Activated naive CD4-positive, alpha-beta T cell treated with anti-CD3 and anti-CD28 coated beads, Interleukin-2, amount 50 U/mL, for 24 hours (primary cell): ENCODE measurements around the gene STAT4.

ENCODE experiments used
- H3K27ac Mint-ChIP-seq: one replicate; pipeline ENCODE4 v1.8.0; 2021; ENCODE audit warnings: mild to moderate bottlenecking, mixed read lengths
- H3K27me3 Mint-ChIP-seq: one replicate; pipeline ENCODE4 v1.8.0; 2021; ENCODE audit warnings: mixed read lengths
- H3K36me3 Mint-ChIP-seq: one replicate; pipeline ENCODE4 v1.8.0; 2021; ENCODE audit warnings: mixed read lengths
- H3K4me1 Mint-ChIP-seq: one replicate; pipeline ENCODE4 v1.8.0; 2021; ENCODE audit warnings: mixed read lengths
- H3K4me3 Mint-ChIP-seq: one replicate; pipeline ENCODE4 v1.8.0; 2021; ENCODE audit warnings: mild to moderate bottlenecking, mixed read lengths
- H3K9me3 Mint-ChIP-seq: one replicate; pipeline ENCODE4 v1.8.0; 2021; ENCODE audit warnings: mixed read lengths

The STAT4 gene

DNA sequence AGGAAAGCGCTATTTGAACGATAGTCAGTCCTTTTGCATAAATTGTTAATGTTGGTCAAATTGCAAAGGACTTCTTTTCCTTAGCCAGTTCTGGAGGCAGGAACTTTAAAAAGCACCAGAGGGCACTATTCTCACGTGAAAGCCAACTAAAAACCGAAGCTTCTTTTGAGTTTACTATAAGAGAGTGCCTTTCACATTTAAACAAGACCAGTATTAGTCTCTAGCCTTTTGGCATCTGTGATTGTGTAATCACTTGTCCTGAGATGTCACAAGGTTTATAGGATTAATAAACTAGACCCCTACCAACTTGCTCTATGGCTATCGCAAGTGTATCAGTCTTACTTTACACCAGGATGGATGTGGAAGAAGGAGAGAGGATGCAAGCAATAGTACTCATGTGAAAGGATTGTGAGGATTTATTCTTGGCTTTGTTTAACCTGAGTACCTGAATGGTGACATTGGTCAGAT, 14.4 kb upstream of the STAT4 start:
- Mint-ChIP-seq H3K27ac (peak overlapping the region; percentile 66), H3K9me3 (no peaks in the 10 kb centered on the region), H3K27me3 (no peaks in the 10 kb centered on the region), H3K36me3 (no peaks in the 10 kb centered on the region), H3K4me1 (peaks cover 27% of the 10 kb centered on the region), H3K4me3 (no peak overlapping the region)

DNA sequence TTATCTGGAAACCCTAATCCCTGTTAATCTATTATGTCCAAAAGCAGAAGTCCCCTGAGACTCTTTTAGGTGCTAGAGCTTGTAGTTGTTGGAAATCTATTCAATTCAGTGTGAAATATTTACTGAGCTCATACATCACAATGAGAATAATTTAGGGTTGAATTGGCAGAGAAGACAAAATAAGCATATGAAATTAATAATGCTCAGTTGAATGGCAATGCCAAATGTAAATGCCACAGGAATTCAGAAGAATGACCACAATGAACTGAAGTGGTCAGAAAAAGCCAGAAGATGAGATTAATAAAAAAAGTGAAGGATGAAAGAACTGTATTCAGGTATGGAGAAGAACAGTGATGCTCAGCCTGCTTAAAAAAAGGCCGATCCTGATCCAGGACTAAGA, 8.0 kb upstream of the STAT4 start:
- Mint-ChIP-seq H3K27me3 (no peaks in the 10 kb centered on the region), H3K36me3 (no peaks in the 10 kb centered on the region), H3K4me1 (peaks cover 16% of the 10 kb centered on the region), H3K27ac (no peak overlapping the region), H3K9me3 (no peaks in the 10 kb centered on the region), H3K4me3 (no peak overlapping the region)

- H3K27ac Mint-ChIP-seq = no peak overlapping the region
- no peaks in the 10 kb centered on the region for H3K27me3 Mint-ChIP-seq
- no peaks in the 10 kb centered on the region for H3K36me3 Mint-ChIP-seq
- peaks cover 17% of the 10 kb centered on the region for H3K4me1 Mint-ChIP-seq
- H3K4me3 Mint-ChIP-seq = no peak overlapping the region
- no peaks in the 10 kb centered on the region for H3K9me3 Mint-ChIP-seq
These were observed 7.4 kb upstream of the STAT4 start for GRCh38 chr2:191158193-191158592.

DNA sequence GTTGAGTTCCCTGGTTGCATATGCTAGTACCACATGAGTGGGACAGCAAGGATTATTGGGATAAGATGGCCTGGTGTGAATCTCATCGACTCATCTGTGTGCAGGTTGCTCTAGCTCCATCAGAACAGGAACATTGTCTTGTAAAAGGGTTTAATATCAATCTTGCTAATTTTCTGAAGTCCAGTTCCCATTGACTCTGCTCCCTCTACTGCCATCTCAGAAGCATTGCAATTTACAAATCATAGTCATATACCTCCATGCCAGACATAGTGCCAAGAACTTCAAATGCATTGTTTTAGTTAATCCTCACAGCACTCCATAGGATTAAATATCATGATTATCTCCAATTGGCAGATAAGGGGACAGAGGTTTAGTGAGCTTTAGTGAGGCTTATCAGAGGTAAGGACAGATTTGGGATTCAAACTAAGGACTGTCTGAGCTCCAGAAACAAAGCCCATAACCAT, 4.8 kb upstream of the STAT4 start:
- Mint-ChIP-seq H3K27me3 (no peaks in the 10 kb centered on the region), H3K36me3 (no peaks in the 10 kb centered on the region), H3K9me3 (no peaks in the 10 kb centered on the region), H3K4me3 (no peak overlapping the region), H3K4me1 (peaks cover 40% of the 10 kb centered on the region), H3K27ac (peak overlapping the region; percentile 3)

GRCh38 chr2:191153716-191154115, 2.9 kb upstream of the STAT4 start:
- Mint-ChIP-seq H3K9me3 (no peaks in the 10 kb centered on the region), H3K4me1 (peaks cover 43% of the 10 kb centered on the region), H3K36me3 (peaks cover 4% of the 10 kb centered on the region), H3K4me3 (no peak overlapping the region), H3K27ac (no peak overlapping the region), H3K27me3 (no peaks in the 10 kb centered on the region)

DNA sequence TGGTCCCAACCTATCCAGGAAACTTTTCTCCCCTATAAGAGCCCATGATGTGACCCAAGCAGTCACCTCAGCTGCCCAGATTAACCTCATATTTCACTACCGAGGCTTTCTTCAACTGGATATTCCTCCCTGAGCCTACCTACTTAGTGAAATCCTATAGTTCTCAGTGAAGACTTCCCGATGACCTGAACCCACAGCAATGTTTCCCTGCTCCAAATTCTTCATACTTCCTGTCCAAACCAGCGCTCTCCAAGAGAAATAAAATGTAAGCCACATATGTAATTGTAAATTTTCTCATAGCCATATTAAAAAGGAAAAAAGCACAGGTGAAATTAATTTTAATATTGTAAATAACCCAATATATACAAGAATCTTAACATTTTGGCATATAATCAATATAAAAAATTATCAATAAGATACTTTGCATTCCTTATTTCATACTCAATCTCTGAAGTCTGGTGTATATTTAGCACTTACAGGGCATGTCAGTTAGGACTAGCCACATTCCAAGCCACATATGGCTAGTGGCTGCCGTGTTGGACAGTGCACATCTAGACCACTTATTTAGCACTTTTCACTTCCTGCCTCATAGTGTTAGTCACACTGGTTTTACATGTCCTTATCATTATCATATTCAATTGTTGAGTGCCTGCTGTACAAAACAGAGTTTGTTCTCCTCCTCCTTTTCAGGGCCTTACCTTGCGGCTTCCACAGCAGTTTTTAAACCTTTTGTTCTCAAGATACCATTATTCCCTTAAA, 1.9 kb upstream of the STAT4 start:
- H3K27ac Mint-ChIP-seq = peak overlapping the region; percentile 99
- no peaks in the 10 kb centered on the region for H3K9me3 Mint-ChIP-seq
- no peaks in the 10 kb centered on the region for H3K27me3 Mint-ChIP-seq
- peaks cover 53% of the 10 kb centered on the region for H3K4me1 Mint-ChIP-seq
- no peak overlapping the region for H3K4me3 Mint-ChIP-seq
- H3K36me3 Mint-ChIP-seq = peaks cover 9% of the 10 kb centered on the region

DNA sequence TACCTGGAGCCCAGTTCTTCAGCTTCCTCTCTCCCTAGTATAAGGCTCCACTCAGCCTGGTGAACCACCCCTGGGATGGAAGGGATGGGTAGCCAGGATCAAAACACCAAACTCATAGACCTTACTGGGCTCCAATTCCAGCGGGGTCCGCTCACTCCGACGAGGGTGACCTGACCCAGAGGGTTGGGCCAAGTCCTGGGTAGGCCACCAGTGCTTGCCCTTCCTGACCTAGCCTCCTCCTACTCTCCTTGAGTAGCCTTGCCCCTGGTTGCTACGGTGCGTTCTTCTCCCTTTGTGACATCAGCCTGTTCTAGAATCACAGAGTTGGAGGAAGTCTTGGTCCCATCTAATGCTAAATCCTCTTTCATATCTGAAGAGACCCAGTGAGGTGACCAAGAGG, 537 bp upstream of the STAT4 start:
- no peaks in the 10 kb centered on the region for H3K9me3 Mint-ChIP-seq
- H3K27ac Mint-ChIP-seq = peak overlapping the region; percentile 99
- H3K36me3 Mint-ChIP-seq = peaks cover 18% of the 10 kb centered on the region
- no peaks in the 10 kb centered on the region for H3K27me3 Mint-ChIP-seq
- peak overlapping the region; percentile 98 for H3K4me3 Mint-ChIP-seq
- peaks cover 65% of the 10 kb centered on the region for H3K4me1 Mint-ChIP-seq

- peak overlapping the region; percentile 98 for H3K4me3 Mint-ChIP-seq
- H3K9me3 Mint-ChIP-seq = no peaks in the 10 kb centered on the region
- H3K27me3 Mint-ChIP-seq = no peaks in the 10 kb centered on the region
- H3K4me1 Mint-ChIP-seq = peaks cover 69% of the 10 kb centered on the region
- H3K27ac Mint-ChIP-seq = peak overlapping the region; percentile 99
- H3K36me3 Mint-ChIP-seq = peaks cover 24% of the 10 kb centered on the region
These were observed 579 bp downstream of the STAT4 start for GRCh38 chr2:191150230-191150599.

GRCh38 chr2:191149391-191149790, 1.4 kb downstream of the STAT4 start:
- Mint-ChIP-seq H3K4me1 (peaks cover 68% of the 10 kb centered on the region), H3K9me3 (no peaks in the 10 kb centered on the region), H3K4me3 (peak overlapping the region; percentile 98), H3K27me3 (no peaks in the 10 kb centered on the region), H3K36me3 (peaks cover 27% of the 10 kb centered on the region), H3K27ac (peak overlapping the region; percentile 99)

DNA sequence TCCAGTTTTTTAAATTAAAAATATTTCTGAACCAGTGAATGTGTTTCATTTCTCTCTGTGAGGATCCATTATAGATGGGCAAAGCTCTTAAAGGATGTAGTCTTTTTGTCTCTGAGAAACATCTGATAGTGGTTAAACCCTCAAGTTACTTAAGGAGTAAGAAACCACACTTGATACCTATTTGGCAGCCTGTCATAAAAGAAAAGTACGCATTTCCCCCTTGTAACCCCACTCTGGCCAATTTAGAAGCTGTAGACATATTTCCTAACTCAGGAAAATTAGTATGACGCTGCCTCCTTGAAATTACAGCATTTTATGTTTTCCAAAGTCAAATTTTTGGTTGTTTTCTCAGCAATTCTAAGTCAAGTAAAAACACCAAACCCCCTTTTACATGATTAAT, 2.0 kb downstream of the STAT4 start:
- peak overlapping the region; percentile 98 for H3K4me3 Mint-ChIP-seq
- H3K36me3 Mint-ChIP-seq = peaks cover 33% of the 10 kb centered on the region
- peak overlapping the region; percentile 99 for H3K27ac Mint-ChIP-seq
- peaks cover 71% of the 10 kb centered on the region for H3K4me1 Mint-ChIP-seq
- H3K9me3 Mint-ChIP-seq = no peaks in the 10 kb centered on the region
- no peaks in the 10 kb centered on the region for H3K27me3 Mint-ChIP-seq

DNA sequence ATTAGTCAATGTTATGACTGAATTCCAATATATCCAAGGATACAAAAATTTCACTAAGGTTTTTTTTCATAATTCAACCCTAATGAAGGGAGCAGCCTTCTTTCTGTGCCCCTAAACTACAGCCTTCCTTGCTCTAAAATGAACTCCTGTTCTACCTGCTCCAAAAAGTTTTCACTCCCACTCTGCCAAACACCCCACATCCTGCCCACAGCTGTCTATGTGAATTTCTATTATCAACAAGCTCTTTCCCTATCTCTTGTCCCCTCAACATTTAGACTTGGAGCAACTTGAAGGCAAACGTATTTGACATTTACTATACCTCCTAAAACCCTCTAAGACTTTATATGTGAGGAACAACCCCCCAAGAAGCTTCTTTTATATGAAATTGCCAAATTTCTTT, 2.5 kb downstream of the STAT4 start:
- H3K9me3 Mint-ChIP-seq = no peaks in the 10 kb centered on the region
- peak overlapping the region; percentile 98 for H3K4me3 Mint-ChIP-seq
- H3K27me3 Mint-ChIP-seq = no peaks in the 10 kb centered on the region
- peaks cover 75% of the 10 kb centered on the region for H3K4me1 Mint-ChIP-seq
- peak overlapping the region; percentile 99 for H3K27ac Mint-ChIP-seq
- H3K36me3 Mint-ChIP-seq = peaks cover 33% of the 10 kb centered on the region

GRCh38 chr2:191145769-191146471, 4.9 kb downstream of the STAT4 start:
- Mint-ChIP-seq H3K4me1 (peaks cover 73% of the 10 kb centered on the region), H3K4me3 (peak overlapping the region; percentile 85), H3K27ac (peak overlapping the region; percentile 78), H3K27me3 (no peaks in the 10 kb centered on the region), H3K36me3 (peaks cover 39% of the 10 kb centered on the region), H3K9me3 (no peaks in the 10 kb centered on the region)

DNA sequence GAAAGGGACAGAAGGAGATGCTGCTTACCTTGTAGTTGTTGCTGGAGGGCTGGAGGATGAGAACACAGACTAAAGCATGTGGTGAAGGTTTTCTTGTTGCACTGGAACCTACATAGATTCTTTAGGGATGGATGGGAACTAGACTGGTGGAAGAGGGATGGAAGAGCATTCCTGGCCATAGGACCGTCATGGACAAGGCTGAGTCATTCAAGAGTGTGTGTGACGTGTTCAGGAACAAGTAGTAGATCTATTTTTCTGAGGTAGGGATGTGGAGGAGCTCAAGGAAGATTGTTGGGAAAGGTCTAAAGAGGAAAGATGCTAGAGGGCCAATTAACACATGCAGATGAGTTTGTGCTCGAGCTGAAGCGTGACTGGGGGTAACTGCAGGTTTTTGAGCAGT, 6.6 kb downstream of the STAT4 start:
- peaks cover 90% of the 10 kb centered on the region for H3K4me1 Mint-ChIP-seq
- H3K27me3 Mint-ChIP-seq = no peaks in the 10 kb centered on the region
- H3K27ac Mint-ChIP-seq = peak overlapping the region; percentile 56
- peaks cover 54% of the 10 kb centered on the region for H3K36me3 Mint-ChIP-seq
- peak overlapping the region; percentile 72 for H3K4me3 Mint-ChIP-seq
- H3K9me3 Mint-ChIP-seq = no peaks in the 10 kb centered on the region

DNA sequence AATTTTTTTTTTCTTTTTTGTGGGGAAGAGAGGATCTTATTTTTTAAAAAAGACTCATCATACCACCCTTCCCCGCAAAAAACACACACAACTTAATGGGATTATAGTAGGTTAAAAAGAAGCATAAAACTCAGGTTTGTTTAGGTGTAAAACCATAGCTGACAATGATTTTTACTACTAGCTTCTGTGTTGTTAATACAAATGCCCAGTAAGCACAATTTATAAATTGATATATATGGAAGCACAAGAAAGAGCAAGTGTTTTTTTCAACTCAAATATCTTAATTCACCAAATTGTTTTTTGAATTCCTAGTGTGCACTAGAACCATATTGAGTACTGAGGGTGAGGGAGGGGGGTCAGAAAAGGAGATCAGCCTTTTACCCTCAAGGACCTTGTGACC, 7.0 kb downstream of the STAT4 start:
- Mint-ChIP-seq H3K27ac (peak overlapping the region; percentile 56), H3K4me3 (peak overlapping the region; percentile 72), H3K36me3 (peaks cover 55% of the 10 kb centered on the region), H3K9me3 (no peaks in the 10 kb centered on the region), H3K4me1 (peaks cover 91% of the 10 kb centered on the region), H3K27me3 (no peaks in the 10 kb centered on the region)

GRCh38 chr2:191128911-191129304, 21.9 kb downstream of the STAT4 start:
- Mint-ChIP-seq H3K36me3 (peaks cover 45% of the 10 kb centered on the region), H3K4me3 (no peak overlapping the region), H3K27ac (peak overlapping the region; percentile 93), H3K9me3 (peaks cover 5% of the 10 kb centered on the region), H3K4me1 (peaks cover 74% of the 10 kb centered on the region), H3K27me3 (no peaks in the 10 kb centered on the region)

- peak overlapping the region; percentile 67 for H3K4me3 Mint-ChIP-seq
- H3K36me3 Mint-ChIP-seq = peaks cover 49% of the 10 kb centered on the region
- peaks cover 74% of the 10 kb centered on the region for H3K4me1 Mint-ChIP-seq
- H3K27me3 Mint-ChIP-seq = no peaks in the 10 kb centered on the region
- H3K27ac Mint-ChIP-seq = peak overlapping the region; percentile 93
- peaks cover 5% of the 10 kb centered on the region for H3K9me3 Mint-ChIP-seq
These were observed 22.5 kb downstream of the STAT4 start for GRCh38 chr2:191128172-191128910.
